ENCODE data around the gene SFTPD. TPM values are rescaled to one million over a fixed set of nuclear protein-coding genes. Genes with fewer than 3 reads are reported as not detected.

The SFTPD gene
- total and polyA plus RNA-seq, 9 of the 15 experiments (the other 6 are each of a cell fraction or from before 2014, with no cell fraction given), result 0.20 TPM; not detected in 8

DNA sequence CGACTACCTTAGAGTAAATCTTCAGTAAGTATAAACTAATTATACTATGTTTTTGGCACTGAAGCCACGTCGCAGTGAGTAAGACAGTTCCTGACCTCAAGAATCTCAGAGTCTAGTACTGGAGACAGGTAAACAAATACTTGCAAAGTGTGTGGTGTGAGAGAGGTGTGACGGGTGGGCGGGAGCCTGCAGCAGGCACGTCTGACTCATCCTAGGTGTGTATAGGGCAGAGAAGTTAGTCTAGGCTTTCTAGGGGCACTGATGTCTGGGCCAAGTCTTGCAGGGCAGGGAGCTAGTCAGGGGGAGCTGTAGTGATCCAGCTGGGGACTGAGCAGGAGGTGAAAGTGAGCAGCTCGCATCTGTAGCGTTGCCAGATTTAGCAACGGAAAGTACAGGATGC lies 35.9 kb upstream of the SFTPD start:
- intact Hi-C loops (cut with micrococcal nuclease), result no loop called here
- WGBS (ENCODE audit: insufficient coverage, low coverage, missing lambda C conversion rate), result 0% methylated on average over 9 of the region's 9 CpGs
- H3K9ac ChIP-seq (ENCODE audit: insufficient read depth in 1 of 2, low read depth in 2 of 2, low read length in 2 of 2), result no peak overlapping the region
- no peak for TF ChIP-seq MAFG (tag; conservative IDR thresholded peaks at IDR 0.05)
- no peak for TF ChIP-seq KHSRP (IDR thresholded peaks at IDR 0.05)
- TF ChIP-seq SIX5 (IDR thresholded peaks at IDR 0.05; ENCODE audit: borderline replicate concordance in 1 of 2, insufficient read depth in 1 of 2, low read depth in 1 of 2, low read length in 2 of 2), result no peak
- no peak for TF ChIP-seq ETV1 (tag; conservative IDR thresholded peaks at IDR 0.05; ENCODE audit: low read depth)
- TF ChIP-seq ZFP30 (CRISPR knock-in tag; IDR thresholded peaks at IDR 0.05; ENCODE audit: borderline replicate concordance), result no peak
- TF ChIP-seq, protein P1, sequence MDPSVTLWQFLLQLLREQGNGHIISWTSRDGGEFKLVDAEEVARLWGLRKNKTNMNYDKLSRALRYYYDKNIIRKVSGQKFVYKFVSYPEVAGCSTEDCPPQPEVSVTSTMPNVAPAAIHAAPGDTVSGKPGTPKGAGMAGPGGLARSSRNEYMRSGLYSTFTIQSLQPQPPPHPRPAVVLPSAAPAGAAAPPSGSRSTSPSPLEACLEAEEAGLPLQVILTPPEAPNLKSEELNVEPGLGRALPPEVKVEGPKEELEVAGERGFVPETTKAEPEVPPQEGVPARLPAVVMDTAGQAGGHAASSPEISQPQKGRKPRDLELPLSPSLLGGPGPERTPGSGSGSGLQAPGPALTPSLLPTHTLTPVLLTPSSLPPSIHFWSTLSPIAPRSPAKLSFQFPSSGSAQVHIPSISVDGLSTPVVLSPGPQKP (CRISPR knock-in tag; IDR thresholded peaks at IDR 0.05), result no peak
- TF ChIP-seq ZNF780A (CRISPR knock-in tag; IDR thresholded peaks at IDR 0.05), result no peak
- TF ChIP-seq ZNF644 (tag; IDR thresholded peaks at IDR 0.05; ENCODE audit: low read depth), result no peak
- TF ChIP-seq HLTF (IDR thresholded peaks at IDR 0.05), result no peak
- TF ChIP-seq CBX1 (IDR thresholded peaks at IDR 0.05; ENCODE audit: low read depth), result no peak
- no peak for TF ChIP-seq ZNF124 (CRISPR knock-in tag; IDR thresholded peaks at IDR 0.05)
- TF ChIP-seq SIN3A (IDR thresholded peaks at IDR 0.05; ENCODE audit: borderline replicate concordance in 2 of 2, control insufficient read depth in 1 of 2, low read depth in 2 of 2, low read length in 2 of 2), result no peak
- TF ChIP-seq FOXA1 (IDR thresholded peaks at IDR 0.05; ENCODE audit: borderline replicate concordance), result no peak
- no peak for TF ChIP-seq CHAMP1 (IDR thresholded peaks at IDR 0.05)
- TF ChIP-seq ZNF512 (tag; IDR thresholded peaks at IDR 0.05), result no peak
- no peak for TF ChIP-seq KAT8 (IDR thresholded peaks at IDR 0.05; ENCODE audit: low read depth)
- no peak for TF ChIP-seq ZNF274 (IDR thresholded peaks at IDR 0.05; ENCODE audit: borderline replicate concordance, low read depth, low read length)
- no peak for ATAC-seq
- no peaks in the 10 kb centered on the region for H3K36me3 ChIP-seq (ENCODE audit: control insufficient read depth, insufficient read depth, low read length)
- CTCF ChIA-PET (ENCODE audit: low intra/inter-chr PET ratio), result no interaction called here
- H3K79me2 ChIP-seq (ENCODE audit: control insufficient read depth, insufficient read depth, low read length), result no peaks in the 10 kb centered on the region
- no peak overlapping the region for H3K4me3 ChIP-seq
- H2AFZ ChIP-seq (ENCODE audit: low read depth, low read length), result no peak overlapping the region
- BruUV-seq (replicated peaks), result no TSS peak
- no peak overlapping the region for H3K4me2 ChIP-seq (ENCODE audit: insufficient read depth, low read length)
- H3K27me3 ChIP-seq (ENCODE audit: control insufficient read depth in 2 of 2, insufficient read depth in 2 of 2, low read length in 2 of 2), result peaks cover 21 to 33% of the 10 kb centered on the region in 2 experiments
- POLR2A ChIA-PET, result no interaction called here
- no peak for FAIRE-seq
- DNase-seq (ENCODE audit: extremely low read depth in 1 of 4, low spot score in 3 of 4), result no peak
- no peaks in the 10 kb centered on the region for H3K9me3 ChIP-seq (replicated peaks; ENCODE audit: control insufficient read depth, insufficient read depth, low read depth, low read length)
- no peaks in the 10 kb centered on the region for H4K20me1 ChIP-seq (replicated peaks; ENCODE audit: control insufficient read depth, insufficient read depth, low read length)
- H3K9me1 ChIP-seq (ENCODE audit: control insufficient read depth, insufficient read depth, low read length), result no peaks in the 10 kb centered on the region
- no peak overlapping the region for H3K27ac ChIP-seq (ENCODE audit: extremely low read depth, low read depth, low read length)
- H3K4me1 ChIP-seq (replicated peaks in 1 of 2; ENCODE audit: control insufficient read depth in 2 of 2, insufficient read depth in 2 of 2, low read length in 2 of 2), result peaks cover 0 to 12% of the 10 kb centered on the region in 2 experiments; a peak in 1 of 5 replicates
- in situ Hi-C loops (cut with MboI), result no loop called here
